GM21529 (cell line): ENCODE results near the gene CABLES2.

Source experiments
- ATAC-seq: cut with Tn5 transposase; IDR thresholded peaks from one replicate; pipeline ENCODE4 v1.9.1; 2021; ENCODE audit not compliant: unreplicated experiment

Gene CABLES2

DNA sequence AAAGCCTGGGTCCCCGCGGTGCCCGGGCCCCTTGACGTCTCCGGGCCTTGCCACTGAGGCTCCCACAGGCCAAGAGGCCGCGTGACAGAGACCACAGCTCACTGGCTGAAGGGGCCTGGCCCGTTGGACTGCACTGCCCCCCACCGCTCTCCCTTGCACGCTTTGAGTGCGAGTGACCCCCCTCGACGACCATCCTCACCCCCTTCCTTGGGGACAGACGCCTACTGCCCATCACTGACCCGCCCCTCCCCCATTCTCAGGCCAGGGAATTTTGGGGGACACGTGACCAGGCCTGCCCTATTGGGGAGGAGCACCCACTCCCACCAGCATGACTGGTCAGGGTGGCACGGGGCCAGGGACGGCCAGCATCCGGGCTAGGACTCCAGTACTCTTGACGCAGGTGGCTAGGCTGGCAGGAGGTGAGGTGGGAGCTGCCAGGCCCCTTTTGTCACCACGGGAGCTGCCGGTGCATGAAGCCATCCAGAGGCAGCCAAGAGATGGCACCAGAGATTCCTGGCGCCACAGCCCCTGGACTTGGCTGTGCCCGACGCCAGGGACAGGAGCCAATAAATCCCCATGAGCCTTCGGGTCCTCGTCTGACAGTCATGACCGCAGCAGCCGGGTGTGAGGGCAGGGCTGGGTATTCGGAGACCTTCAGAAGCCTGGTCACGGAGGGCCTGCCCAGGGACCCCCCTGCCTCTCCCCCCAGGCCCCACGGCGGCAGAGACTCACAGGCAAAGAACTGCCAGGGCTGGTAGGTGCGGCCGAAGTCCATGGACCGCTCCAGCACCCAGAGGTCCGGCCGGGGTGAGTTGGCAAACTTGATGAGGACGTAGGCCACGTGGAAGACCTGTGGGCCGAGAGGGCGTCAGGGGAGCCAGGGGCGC lies 54.4 kb downstream of the CABLES2 start:
- no peak for ATAC-seq

DNA sequence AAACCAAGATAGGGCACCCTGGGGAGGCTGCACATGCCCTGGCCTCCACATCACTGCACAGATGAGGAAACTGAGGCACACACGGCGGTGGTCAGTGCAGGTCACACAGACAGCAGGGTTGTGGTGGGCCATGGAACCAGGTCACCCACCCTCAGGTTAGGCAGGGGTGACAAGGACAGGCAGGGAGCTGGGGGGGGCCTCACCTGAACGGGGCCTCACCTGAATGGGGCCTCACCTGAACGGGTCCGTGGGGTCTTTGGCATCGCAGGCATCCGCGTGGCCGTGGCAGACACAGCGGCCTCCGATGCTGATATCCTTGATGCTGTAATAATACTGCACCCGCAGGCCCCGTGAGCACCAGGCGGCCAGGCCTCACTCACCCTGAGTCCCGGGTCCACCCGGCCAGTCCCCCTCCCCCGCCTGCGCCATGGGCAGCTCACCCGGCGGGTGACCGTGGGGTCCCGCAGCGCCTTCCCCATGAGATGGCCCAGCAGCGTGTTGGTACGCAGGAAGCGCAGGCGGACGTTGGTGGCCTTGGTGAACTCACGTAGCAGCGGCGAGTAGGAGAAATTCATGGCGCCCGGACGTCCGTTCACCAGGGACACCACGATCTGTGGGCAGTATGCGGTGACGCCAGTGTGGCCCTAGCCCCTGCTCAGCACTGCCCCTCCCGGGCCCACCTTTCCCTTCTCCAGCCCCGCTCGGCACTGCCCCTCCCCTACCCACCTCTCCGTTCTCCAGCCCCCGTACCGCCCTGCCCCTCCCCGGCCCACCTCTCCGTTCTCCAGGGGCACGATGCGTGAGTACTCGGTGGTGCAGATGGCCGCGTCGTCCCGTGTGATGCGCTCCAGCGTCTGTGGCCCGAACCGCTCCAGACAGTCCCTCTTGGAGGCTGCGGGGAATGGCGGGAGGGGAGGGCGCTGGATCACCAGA lies 55.4 kb downstream of the CABLES2 start:
- no peak for ATAC-seq

DNA sequence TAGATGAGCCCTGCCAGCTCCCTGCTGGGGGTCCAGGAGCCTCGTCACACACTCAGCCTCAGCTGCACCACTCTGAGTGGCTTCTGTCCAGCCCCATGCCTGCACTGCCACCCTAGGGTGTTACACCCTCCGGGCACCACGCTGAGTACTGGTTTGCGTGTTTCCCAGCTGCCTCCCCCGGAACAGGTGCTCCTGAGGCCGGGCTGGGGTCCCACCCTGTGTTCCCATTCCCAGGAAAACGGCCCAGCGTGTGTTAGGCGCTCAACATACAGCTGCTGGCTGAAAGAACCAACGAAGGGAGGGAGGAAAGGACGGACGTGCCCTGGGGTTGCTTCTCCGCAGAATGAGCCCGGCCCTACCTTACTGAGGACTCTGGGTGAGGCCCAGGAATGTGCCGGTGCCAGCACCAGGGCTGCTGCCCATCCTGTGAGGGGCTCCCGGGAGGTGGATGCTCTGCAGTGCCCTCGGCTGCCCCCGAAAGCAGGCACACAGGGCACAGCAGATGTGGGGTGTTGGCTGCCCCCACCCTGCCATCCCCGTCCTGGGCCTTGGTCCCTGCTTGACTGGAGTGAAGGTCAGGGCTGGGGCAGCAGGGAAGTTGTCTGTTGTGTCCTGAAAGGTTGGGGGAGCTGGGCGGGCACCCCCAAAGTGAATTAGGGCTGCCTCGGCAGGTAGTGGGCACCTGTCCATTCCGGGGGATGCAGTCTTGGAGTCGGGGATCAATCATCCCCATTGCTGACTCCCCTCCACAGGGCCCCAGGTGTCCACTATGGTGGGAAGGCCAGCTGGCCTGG lies 56.3 kb downstream of the CABLES2 start:
- no peak for ATAC-seq

DNA sequence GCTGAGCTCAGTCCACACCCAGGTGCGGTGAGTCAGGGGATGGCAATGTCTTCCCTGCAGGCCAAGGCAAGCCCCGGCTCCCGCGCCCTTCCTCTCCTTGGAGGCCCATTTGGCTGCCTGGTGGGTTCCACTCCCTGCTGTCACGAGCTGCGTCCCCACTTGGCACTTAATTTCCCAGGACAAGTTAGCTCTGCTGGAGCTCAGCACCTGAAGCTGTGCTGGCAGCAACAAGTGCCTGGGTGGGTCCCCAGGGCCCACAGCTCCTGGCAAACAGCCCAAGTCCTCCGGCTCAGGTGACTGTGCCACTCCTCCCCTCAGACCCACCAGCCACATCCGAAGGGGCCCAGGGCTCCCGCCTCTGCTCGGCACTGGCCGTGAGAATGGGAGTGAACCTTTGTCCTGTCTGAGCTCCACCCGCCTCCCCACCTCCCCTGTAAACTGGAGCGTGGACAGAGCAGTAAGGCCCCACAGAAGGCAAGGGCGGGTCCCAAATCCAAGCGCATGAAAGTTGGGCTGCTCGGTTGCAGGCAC lies 56.9 kb downstream of the CABLES2 start:
- no peak for ATAC-seq

DNA sequence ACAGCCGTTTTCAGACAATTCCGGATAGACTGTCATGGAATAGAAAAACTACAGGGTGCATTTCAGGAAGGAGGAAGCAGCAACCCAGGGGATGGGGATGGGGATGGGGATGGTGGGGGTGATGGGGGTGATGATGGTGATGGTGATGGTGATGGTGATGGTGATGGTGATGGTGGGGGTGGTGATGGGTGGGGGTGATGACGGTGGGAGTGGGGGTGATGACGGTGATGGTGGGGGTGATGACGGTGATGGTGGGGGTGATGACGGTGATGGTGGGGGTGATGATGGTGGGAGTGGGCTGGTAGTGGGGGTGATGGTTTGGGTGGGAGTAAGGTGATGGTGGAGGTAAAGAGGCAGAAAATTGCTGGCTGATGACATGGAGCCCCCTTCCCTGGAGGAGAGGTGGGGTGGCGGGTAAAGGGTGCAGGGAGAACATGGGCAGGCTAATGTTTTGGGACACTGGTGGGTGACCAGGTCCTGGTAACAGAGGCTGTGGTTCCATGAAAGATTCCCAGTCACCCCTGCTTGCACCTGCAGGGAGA lies 57.5 kb downstream of the CABLES2 start:
- no peak for ATAC-seq

DNA sequence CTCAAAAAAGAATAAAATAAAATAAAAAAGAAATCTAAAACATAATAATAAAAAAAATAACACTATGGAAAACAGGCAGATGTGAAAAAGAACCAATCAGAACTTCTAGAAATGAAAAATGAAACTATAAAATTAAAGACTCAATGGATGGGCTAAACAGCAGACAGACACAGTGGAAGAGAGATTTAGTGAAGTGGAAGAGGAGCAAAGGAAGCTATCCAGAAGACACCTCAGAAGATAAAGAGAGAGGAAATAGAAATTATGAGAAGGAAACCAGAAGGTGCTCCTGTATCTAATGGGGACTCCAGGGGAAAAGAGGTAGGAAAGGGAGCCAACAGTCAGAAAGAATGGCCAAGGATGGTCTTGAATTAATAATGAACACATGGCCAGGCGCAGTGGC lies 58.5 kb downstream of the CABLES2 start:
- no peak for ATAC-seq

DNA sequence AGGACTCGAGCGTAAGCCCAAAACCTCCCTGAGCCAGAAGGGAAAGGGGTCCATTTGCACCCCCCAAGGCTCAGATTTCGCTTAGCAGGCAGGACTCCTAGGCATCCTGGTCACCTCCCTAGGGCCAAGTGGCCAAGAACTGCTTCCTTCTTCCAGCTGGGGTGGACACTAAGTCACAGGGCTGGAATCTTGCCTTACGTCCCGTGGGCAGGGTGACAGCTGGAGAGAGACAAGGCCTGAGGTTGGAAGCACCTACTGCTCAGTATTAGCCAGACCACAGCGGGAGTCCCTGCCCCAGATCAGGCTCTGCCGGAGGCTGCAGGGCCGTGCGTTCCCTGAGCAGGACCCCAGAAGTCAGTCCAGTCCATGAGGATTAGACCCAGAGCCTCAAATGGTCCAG lies 59.6 kb downstream of the CABLES2 start:
- no peak for ATAC-seq

DNA sequence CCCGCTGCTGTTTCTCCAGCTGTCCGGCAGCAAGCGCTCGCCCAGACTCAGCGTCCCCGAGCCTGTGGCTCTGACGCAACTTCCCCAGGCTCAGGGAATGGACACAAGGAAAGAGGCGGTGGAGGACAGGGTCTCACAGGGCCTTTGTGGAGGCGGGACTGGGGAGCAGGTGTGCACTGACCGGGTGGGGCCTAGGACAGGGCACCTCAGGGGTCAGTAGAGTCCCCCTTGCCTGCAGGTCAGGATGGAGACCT lies 60.0 kb downstream of the CABLES2 start:
- no peak for ATAC-seq

DNA sequence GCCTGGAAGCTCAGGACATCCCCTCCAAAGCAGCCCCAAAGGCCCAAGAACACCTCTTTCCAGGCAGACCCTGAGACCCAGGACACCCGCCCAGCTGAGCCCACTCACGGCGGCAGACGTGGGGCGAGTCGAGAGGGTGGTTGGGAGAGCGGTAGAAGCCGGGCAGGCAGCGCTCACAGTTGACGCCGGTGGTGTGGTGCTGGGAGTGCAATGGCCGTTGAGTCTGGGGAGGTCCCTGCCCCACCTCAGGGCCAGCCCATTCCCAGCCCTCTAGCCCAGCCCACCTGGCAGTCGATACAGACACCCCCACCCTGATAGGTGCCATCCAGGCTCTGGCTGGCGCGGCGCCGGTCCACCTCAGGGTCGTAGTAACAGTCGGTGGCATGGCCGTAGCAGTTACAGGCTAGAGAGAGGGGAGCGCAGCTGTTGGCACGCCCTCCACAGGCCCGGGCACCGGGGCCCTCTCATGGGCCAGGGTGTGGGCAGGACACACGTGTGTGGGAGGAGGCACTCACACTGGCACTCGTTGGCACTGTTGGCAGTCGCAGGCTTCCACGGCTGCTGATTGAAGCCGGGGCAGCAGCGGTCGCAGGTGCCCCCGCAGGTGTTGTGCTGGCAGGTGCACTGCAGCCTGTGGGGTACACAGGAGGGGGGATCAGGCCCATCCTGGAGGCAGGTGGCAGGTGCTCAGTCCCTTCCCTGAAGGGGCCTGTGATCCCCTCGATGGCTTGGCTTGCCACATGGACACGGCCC lies 60.5 kb downstream of the CABLES2 start:
- no peak for ATAC-seq

DNA sequence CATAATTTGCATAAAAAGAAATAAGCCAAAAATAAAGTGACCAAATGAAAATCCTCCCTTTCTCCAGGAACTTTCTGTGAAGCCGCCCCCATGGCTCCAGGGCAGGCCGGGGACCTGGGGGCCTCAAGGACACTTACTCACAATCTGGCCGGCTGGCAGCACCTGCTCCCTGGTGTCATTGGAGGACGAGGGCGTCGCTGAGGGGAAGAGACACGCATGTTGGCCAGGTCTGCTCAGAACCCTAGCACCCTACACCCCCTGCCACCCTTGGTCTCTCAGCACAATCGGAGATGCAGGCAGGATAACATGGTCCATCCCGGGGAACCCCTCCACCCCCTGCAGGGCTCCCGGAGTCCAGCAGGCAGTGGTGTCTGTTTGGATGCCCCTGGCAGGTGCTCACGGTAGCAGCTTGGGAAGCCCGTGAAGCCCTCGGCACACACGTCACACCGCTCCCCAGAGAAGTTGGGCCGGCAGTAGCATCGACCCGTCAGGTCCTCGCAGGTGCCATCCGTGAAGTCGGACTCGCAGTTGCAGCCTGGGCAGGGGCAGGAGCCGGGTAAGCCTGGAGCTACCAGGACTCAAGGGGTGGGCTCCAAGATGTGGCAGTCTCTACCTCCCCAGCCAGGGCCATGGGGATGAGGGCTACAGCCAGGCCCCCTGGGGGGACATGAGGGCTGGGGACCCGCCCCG lies 61.3 kb downstream of the CABLES2 start:
- no peak for ATAC-seq

DNA sequence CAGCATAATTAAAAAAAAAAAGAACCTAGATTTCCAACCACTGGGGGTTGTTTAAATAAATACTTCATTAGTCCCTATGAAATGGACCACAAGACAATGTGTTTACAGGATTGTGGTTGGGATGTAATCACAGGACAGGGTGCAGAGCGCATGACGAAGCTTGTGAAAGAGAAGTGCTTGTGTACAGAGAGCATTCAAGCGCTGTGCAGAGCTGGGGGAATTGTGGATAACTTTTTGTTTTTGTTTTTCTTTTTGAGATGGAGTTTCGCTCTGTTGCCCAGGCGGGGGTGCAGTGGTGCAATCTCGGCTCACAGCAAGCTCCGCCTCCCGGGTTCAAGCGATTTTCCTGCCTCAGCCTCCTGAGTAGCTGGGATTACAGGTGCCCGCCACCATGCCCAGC lies 62.3 kb downstream of the CABLES2 start:
- ATAC-seq, result no peak

DNA sequence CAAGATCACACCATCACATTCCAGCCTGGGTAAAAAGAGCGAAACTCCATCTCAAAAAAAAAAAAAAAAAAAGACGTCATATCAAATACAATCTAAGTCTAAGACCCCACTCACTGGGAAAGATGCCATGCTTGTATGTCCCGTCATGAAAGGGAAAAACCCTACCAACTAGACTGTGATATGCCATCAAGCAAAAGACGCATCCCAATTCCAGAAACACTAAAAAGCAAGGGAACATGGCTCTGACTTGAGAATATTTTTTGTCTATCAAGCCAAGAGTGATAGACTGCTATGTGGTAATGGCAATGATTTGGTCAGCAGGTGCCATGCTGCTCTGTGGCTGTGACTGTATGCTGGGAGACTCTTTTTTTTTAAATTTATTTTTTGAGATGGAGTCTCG lies 63.0 kb downstream of the CABLES2 start:
- ATAC-seq, result no peak

DNA sequence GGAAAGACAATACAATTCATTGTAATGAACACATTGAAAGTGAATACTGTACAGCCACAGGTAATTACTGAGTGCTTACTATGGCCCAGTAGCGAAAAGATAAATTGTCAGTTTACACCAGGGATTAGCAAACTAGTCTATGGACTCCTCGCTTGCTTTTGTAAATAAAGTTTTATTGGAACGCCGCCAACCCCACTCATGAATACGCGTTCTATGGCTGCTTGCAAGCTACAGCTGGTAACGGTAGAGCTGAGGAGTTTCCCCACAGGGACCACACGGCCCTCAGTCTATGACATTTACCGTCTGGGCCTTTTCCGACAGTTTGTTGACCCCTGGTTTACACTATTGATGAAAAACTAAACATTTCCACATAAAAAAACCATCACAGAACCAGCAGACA lies 64.2 kb downstream of the CABLES2 start:
- no peak for ATAC-seq

DNA sequence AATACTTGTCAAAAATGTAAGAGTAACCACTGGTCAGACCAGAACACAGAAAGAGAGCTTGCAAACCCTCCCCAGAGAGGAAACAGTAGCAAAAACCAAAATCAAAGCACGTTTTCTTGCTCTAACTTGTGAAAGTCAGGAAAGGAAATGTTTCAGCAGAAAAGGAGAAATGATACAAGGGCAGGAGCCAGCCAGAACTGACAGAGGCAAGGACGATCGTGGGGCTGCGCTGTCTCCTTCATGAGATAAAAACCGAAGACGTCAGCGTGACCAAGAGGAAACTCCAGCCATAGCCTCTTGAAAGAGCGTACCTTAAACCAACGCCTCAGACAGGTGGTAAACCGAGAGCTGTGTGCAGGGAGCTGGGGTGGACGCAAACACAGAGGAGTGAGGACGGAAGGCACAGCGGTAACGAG lies 67.4 kb downstream of the CABLES2 start:
- peak; percentile 77 for ATAC-seq
